Aorta (tissue), 5 donors: ENCODE measurements around the gene SLC4A1AP. TPM values are rescaled to one million over a fixed set of nuclear protein-coding genes. Genes with fewer than 3 reads are reported as not detected.

ENCODE experiments used
- ATAC-seq: fragments of 200-7000 bp; cut with Tn5 transposase; one replicate; pipeline ENCODE4 v1.9.1; 2022; ENCODE audit warnings: moderate library complexity; ENCODE audit not compliant: low FRiP score
- DNase-seq, 2 donors: peaks; one replicate each; pipeline ENCODE4 v3.0.0-alpha.2; 2020
- H3K27ac ChIP-seq, 2 donors: one replicate each; pipeline ENCODE4 v1.5.1; 2013; ENCODE audit warnings: low read length in 2 of 2, mild to moderate bottlenecking in 2 of 2, moderate library complexity in 2 of 2, control low read depth in 1 of 2, inconsistent platforms in 1 of 2, low read depth in 1 of 2
- H3K27me3 ChIP-seq, 2 donors: one replicate each; pipeline ENCODE4 v1.6.1; 2013; ENCODE audit warnings: control low read depth in 1 of 2, low read length in 1 of 2, mild to moderate bottlenecking in 1 of 2, moderate library complexity in 1 of 2; ENCODE audit not compliant: insufficient read depth in 2 of 2, control insufficient read depth in 1 of 2
- H3K36me3 ChIP-seq, 2 donors: one replicate each; pipeline ENCODE4 v1.6.1; 2013; ENCODE audit warnings: control low read depth in 1 of 2, low read length in 1 of 2, mild to moderate bottlenecking in 1 of 2; ENCODE audit not compliant: insufficient read depth in 2 of 2, control insufficient read depth in 1 of 2
- H3K4me1 ChIP-seq, 2 donors: one replicate each; pipeline ENCODE4 v1.6.1; 2013; ENCODE audit warnings: low read length in 2 of 2, control low read depth in 1 of 2, mild to moderate bottlenecking in 1 of 2, moderate library complexity in 1 of 2; ENCODE audit not compliant: insufficient read depth in 2 of 2, control insufficient read depth in 1 of 2
- H3K4me3 ChIP-seq, 2 donors: one replicate each; pipeline ENCODE4 v1.5.1; 2013; ENCODE audit warnings: low read length in 2 of 2, control low read depth in 1 of 2, mild to moderate bottlenecking in 1 of 2
- H3K9me3 ChIP-seq: one replicate; pipeline ENCODE4 v1.6.1; 2013; ENCODE audit warnings: mild to moderate bottlenecking, low read length; ENCODE audit not compliant: control insufficient read depth
- WGBS, 2 donors: extraction: QIAGEN DNeasy Blood & Tissue Kit; methylation state at CpG; one replicate each; pipeline ENCODE4 v1.1.7; 2013; 5-methylcytosine and 5-hydroxymethylcytosine counted together
- intact Hi-C, 2 donors: fragments of 100-400 bp; cut with DNase I; formaldehyde crosslinking; loops; one replicate each; pipeline versions ENCODE4 v1.14.2 to v1.15.0; 2022
- polyA plus RNA-seq, 2 donors: library from polyadenylated mRNA; stranded (reverse); fragments of 200-250 nt; gene quantifications; one replicate each; pipeline ENCODE4 v1.2.3, GENCODE V29; 2013
- total RNA-seq, 2 donors: library from RNA; stranded (reverse); fragmentation: NEBNext Ultra II Directional; extraction: Animal tissue kit (Norgen Biotek cat#: 25700); gene quantifications; one replicate each; pipeline ENCODE4 v1.2.1, GENCODE V29; 2021
- donor health status: healthy with polysubstance abuse.
- donor health status: Bipolar disorder and iron deficiency.
- donor health status: DM: no; HTN: no; CAD: no.
- donor health status: DM: no; HTN: no; CAD: no.
- donor health status: DM: yes; HTN: yes; CAD: no.

Gene SLC4A1AP
- total and polyA plus RNA-seq, 4 donors, result 10.3 to 19.7 (median 16.9) TPM

DNA sequence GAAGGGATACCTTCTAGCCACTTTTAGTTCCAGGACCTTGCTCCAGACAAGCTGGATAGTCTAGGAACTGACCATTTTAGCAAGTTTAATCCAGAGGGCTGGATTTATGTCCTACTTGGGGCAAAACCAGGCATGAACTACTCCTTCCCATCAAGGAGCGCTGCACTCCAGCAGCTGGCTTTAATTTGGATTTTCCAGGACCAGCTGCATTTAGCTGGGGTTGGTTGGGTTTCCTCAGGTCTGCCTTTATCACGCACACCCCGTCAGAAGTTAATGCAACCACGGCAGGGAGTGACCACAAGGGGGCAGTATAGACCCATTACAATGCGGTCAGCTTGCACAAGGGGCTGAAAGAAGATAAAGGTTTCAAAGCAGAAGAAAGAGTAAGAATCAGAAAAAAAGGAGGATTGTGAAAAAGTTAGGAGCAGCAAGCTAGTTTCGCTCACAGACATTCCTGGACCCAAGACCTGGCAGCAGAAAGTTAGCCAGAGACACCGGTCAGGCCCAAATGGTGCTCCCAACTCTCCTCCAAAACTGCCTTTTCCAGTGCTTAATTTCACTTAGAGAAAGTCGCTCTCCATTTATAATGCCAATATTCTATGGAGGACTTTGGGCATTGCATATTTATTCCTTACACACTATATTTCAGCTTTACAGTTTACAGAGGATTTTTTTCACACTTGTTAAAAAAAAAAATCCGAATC is 40.1 kb downstream of the SLC4A1AP start:
- 13 to 15% methylated on average over 9 of the region's 9 CpGs for WGBS, 2 donors
- Histone ChIP-seq H3K4me1 (peaks cover 2 to 5% of the 10 kb centered on the region in 2 donors), H3K36me3 (no peaks in the 10 kb centered on the region), H3K27me3 (no peaks in the 10 kb centered on the region), H3K4me3 (no peak overlapping the region), H3K27ac (peak overlapping the region; percentile 42 to 93), H3K9me3 (no peaks in the 10 kb centered on the region)
- intact Hi-C loops, result loop anchor here (1.0 to 10.0 kb wide), 4 partner anchors 251 to 750 kb away; no protein-coding TSS in a partner anchor
- peak; percentile 88 to 90 for DNase-seq
- ATAC-seq, result peak; percentile 77

GRCh38 chr2:27704342-27704876 is 40.7 kb downstream of the SLC4A1AP start:
- Histone ChIP-seq H3K4me3 (no peak overlapping the region), H3K27me3 (no peaks in the 10 kb centered on the region), H3K9me3 (no peaks in the 10 kb centered on the region), H3K36me3 (no peaks in the 10 kb centered on the region), H3K27ac (peak overlapping the region in 1 of 2 donors; percentile 32), H3K4me1 (peaks cover 2 to 5% of the 10 kb centered on the region in 2 donors)
- DNase-seq (no peak), ATAC-seq (no peak)
- intact Hi-C loops, result loop anchor here (5.0 to 10.0 kb wide), 3 partner anchors 250 to 748 kb away; no protein-coding TSS in a partner anchor
- WGBS, 2 donors, result 77 to 81% methylated on average over 5 of the region's 5 CpGs

DNA sequence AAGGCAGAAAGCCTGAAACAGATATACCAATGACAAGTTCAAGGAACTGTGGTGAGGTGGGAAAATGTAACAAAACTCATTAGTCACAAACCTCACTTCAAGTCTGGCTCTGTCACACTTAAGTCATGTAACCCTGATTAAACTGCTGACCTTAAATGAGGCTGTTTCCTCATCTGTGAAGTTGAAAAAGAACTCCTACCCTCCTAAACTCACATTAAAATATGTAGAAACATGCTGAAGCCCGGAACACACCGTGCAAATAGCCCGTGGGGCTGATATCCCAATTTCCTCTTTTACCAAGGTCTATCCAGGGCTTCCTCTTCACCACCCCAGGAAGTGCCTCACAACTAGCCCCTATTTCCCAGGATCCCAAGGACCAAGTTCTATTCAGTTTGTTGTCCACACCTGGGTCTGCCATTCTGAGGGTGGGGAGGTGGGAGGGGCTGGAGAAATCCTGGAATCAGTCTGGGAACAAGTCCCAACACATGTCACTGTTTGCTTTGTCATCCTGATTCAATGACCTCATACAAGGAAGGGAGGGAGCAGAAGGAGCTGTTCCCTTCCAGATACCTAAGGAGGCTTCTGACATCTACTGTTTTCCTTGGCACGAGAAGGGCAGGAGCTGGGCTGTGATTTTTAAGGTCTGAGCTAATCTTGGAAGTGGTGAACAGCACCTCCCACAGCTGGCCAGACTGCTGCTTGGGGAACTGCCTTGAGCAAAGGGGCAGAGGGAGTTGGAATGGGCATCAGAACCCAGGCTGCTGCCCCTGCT is 42.3 kb downstream of the SLC4A1AP start:
- Histone ChIP-seq H3K4me1 (peaks cover 2 to 9% of the 10 kb centered on the region in 2 donors), H3K9me3 (no peaks in the 10 kb centered on the region), H3K27me3 (no peaks in the 10 kb centered on the region), H3K4me3 (no peak overlapping the region), H3K36me3 (no peaks in the 10 kb centered on the region), H3K27ac (peak overlapping the region; percentile 96 to 100)
- peak; percentile 87 to 91 for DNase-seq
- 0 to 2% methylated on average over 4 of the region's 4 CpGs for WGBS, 2 donors
- intact Hi-C loops, result loop anchor here (1.0 to 10.0 kb wide), 6 partner anchors 93 to 690 kb away; partner anchors contain the start of gene FOSL2 (in 1 of the 2)
- peak; percentile 87 for ATAC-seq

DNA sequence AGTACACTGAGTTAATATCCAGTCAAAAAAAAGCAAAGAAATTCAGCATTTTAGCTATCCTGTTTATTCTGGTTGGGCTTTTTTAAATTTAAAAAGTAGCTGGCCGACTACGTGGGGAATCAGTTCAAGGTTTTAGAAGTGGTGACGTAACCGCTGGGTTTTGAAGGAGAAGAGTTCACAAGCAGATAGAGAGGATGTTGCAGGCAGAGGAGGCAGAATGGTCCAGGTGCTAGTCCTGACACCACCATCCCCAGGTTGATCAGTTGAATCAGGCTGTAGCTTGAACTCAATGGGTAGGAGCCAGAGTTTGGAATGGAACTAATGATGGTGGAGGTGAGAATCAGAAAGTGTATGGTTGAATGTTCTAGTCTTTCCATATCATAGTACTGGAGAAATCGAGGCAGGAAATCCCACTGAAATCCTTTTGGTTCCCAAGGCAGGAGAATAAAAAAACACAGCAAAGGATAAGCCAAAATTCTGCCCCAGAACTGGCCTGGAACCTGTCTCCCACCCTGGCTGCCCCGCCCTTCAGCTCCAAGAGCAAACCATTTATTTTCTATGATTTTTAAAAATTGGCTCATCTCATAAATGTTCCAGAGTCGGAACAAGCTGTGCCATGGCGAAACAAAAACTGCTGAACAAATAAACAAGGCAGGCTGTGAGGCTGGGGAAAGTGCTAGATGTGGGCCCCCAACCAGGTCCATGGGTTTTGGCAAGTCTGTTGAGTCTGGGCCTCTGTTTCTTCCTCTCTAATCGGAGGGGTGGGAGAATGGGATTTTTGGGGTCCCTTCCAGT is 44.0 kb downstream of the SLC4A1AP start:
- ATAC-seq, result peak; percentile 30
- no peaks in the 10 kb centered on the region for H3K36me3 ChIP-seq
- no peaks in the 10 kb centered on the region for H3K27me3 ChIP-seq
- WGBS, 2 donors, result 6 to 9% methylated on average over 9 of the region's 9 CpGs
- intact Hi-C loops, result loop anchor here (2.0 to 10.0 kb wide), 5 partner anchors 91 to 685 kb away; partner anchors contain the start of gene FOSL2 (in 1 of the 2)
- peak overlapping the region; percentile 89 to 100 for H3K27ac ChIP-seq
- no peak overlapping the region for H3K4me3 ChIP-seq
- no peak for DNase-seq
- peaks cover 5 to 9% of the 10 kb centered on the region in 2 donors for H3K4me1 ChIP-seq
- no peaks in the 10 kb centered on the region for H3K9me3 ChIP-seq

- H3K27ac ChIP-seq, result peak overlapping the region; percentile 47 to 100
- peaks cover 5 to 9% of the 10 kb centered on the region in 2 donors for H3K4me1 ChIP-seq
- DNase-seq (no peak), ATAC-seq (no peak)
- WGBS, 2 donors, result 45 to 51% methylated on average over 7 of the region's 7 CpGs
- no peaks in the 10 kb centered on the region for H3K27me3 ChIP-seq
- no peaks in the 10 kb centered on the region for H3K36me3 ChIP-seq
- no peak overlapping the region for H3K4me3 ChIP-seq
- intact Hi-C loops, result loop anchor here (5.0 to 10.0 kb wide), 4 partner anchors 247 to 684 kb away; partner anchors contain the start of gene FOSL2 (in 1 of the 2)
- H3K9me3 ChIP-seq, result no peaks in the 10 kb centered on the region
Measured at GRCh38 chr2:27708257-27708654, 44.6 kb downstream of the SLC4A1AP start.

GRCh38 chr2:27708666-27709065 is 45.0 kb downstream of the SLC4A1AP start:
- Histone ChIP-seq H3K27me3 (no peaks in the 10 kb centered on the region), H3K4me1 (peaks cover 5 to 9% of the 10 kb centered on the region in 2 donors), H3K36me3 (no peaks in the 10 kb centered on the region), H3K4me3 (no peak overlapping the region), H3K9me3 (no peaks in the 10 kb centered on the region), H3K27ac (peak overlapping the region; percentile 47 to 100)
- DNase-seq (no peak), ATAC-seq (no peak)
- WGBS, 2 donors, result 15 to 19% methylated on average over 3 of the region's 3 CpGs
- intact Hi-C loops, result loop anchor here (5.0 to 10.0 kb wide), 4 partner anchors 246 to 684 kb away; partner anchors contain the start of gene FOSL2 (in 1 of the 2)

DNA sequence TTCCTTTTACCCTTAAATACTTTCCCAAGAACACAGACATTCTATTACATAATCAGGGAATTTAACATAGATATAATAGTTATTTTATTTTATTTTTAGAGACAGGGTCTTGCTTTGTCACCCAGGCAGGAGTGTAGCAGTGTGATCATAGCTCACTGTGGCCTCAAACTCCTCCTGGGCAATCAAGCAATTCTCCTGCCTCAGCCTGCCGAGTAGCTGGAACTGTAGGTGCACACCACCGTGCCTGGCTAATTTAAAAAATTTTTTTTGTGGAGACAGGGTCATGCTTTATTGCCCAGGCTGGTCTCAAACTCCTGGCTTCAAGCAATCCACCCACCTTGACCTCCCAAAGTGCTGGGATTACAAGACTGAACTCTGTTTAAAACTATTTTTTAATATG is 45.6 kb downstream of the SLC4A1AP start:
- ATAC-seq (no peak), DNase-seq (no peak)
- H3K4me3 ChIP-seq, result no peak overlapping the region
- intact Hi-C loops, result loop anchor here (5.0 to 10.0 kb wide), 4 partner anchors 245 to 683 kb away; partner anchors contain the start of gene FOSL2 (in 1 of the 2)
- H3K4me1 ChIP-seq, result peaks cover 5 to 9% of the 10 kb centered on the region in 2 donors
- no peaks in the 10 kb centered on the region for H3K27me3 ChIP-seq
- WGBS, 2 donors, result 13 to 21% methylated on average over 2 of the region's 2 CpGs
- H3K9me3 ChIP-seq, result no peaks in the 10 kb centered on the region
- H3K36me3 ChIP-seq, result no peaks in the 10 kb centered on the region
- peak overlapping the region in 1 of 2 donors; percentile 89 for H3K27ac ChIP-seq
